Right lobe of liver (tissue), 4 donors: ENCODE measurements around the gene NETO2.

Experiments
- POLR2A ChIP-seq: fragments of 450-650 bp; IDR thresholded peaks from one replicate; pipeline ENCODE4 v1.6.1; 2017; ENCODE audit warnings: antibody characterized with exemption, mild to moderate bottlenecking
- TF ChIP-seq, protein P1 (sequence below), 4 donors: fragments of 200-600 bp in 3 of 4; fragments of 450-650 bp in 1 of 4; IDR thresholded peaks; one replicate each; pipeline versions ENCODE4 v1.5.1 to v1.8.0; 2016 to 2022; ENCODE audit warnings: antibody characterized with exemption in 4 of 4, mild to moderate bottlenecking in 2 of 4
- donor health status: DM: no; HTN: no; CAD: no.
- donor health status: DM: no; HTN: no; CAD: no.
- donor health status: DM: no; HTN: yes; CAD: no.

DNA sequence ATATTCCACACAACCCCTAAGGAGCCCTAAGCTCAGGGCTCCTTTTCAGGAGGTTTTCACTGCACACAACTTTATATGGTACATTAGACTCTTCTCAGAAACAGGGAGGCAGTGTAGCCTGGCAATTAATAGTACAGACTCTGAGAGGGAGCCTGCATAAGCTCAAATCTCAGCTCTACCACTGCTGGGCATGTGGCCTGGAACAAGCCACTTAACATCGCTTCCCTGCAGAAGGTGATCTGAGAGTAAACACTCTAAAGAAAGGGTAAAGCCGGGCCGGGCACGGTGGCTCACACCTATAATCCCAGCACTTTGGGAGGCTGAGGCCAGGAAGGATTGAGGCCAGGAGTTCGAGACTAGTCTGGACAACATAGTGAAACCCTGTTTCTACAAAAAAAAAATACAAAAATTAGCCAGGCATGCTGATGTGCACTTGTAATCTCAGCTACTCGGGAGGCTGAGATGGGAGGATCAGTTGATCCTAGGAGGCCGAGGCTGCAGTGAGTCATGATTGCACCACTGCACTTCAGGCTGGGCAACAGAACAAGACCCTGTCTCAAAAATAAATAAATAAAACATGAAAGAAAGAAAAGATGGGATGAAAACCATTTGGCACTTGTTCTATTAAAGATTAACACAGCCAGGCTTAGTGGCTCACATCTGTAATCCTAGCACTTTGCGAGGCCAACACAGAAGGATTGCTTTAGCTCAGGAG lies 99.6 kb downstream of the NETO2 start:
- TF ChIP-seq, protein P1, sequence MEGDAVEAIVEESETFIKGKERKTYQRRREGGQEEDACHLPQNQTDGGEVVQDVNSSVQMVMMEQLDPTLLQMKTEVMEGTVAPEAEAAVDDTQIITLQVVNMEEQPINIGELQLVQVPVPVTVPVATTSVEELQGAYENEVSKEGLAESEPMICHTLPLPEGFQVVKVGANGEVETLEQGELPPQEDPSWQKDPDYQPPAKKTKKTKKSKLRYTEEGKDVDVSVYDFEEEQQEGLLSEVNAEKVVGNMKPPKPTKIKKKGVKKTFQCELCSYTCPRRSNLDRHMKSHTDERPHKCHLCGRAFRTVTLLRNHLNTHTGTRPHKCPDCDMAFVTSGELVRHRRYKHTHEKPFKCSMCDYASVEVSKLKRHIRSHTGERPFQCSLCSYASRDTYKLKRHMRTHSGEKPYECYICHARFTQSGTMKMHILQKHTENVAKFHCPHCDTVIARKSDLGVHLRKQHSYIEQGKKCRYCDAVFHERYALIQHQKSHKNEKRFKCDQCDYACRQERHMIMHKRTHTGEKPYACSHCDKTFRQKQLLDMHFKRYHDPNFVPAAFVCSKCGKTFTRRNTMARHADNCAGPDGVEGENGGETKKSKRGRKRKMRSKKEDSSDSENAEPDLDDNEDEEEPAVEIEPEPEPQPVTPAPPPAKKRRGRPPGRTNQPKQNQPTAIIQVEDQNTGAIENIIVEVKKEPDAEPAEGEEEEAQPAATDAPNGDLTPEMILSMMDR (IDR thresholded peaks at IDR 0.05): no peak
- no peak for TF ChIP-seq POLR2A
